HepG2 (cell line): ENCODE results near the gene SLC35F3. TPM values are rescaled to one million over a fixed set of nuclear protein-coding genes. Genes with fewer than 3 reads are reported as not detected.
A peak's percentile ranks its signal among the peaks of the same experiment; 100 is the strongest.

Experiments used
- ATAC-seq: fragments of 200-7000 bp; cut with Tn5 transposase; 3 replicates; pipeline ENCODE4 v1.9.1; 2020; ENCODE audit warnings: mild to moderate bottlenecking, moderate library complexity
- BruUV-seq: library from RNA; stranded (reverse); fragments of 400-500 nt; replicated peaks from 2 replicates; lab custom pipeline; 2021; lab: Mats Ljungman, UMichigan
- CTCF ChIA-PET: fragments of 300-600 bp; formaldehyde crosslinking; extraction: SDS; loops from one replicate; lab custom pipeline; 2021; ENCODE audit warnings: low total read pairs, inconsistent platforms, low intra/inter-chr PET ratio; lab: Yijun Ruan, JAX
- POLR2A ChIA-PET: fragments of 350-600 bp; sonication (Branson Sonifier 250); formaldehyde crosslinking; loops from one replicate; lab custom pipeline; 2020; ENCODE audit warnings: antibody characterized with exemption, inconsistent platforms; lab: Yijun Ruan, JAX
- DNase-seq: peaks from one replicate; pipeline ENCODE4 v3.0.0-alpha.2; 2015; ENCODE audit warnings: low spot score
- FAIRE-seq: peaks from 3 replicates; lab custom pipeline; 2011; peaks lifted over from hg19 to GRCh38; lab: Jason Lieb, UNC
- H2AFZ ChIP-seq: one replicate; pipeline ENCODE4 v1.6.1; 2011; ENCODE audit warnings: low read length, inconsistent platforms
- H3K27ac ChIP-seq: fragments of 300-600 bp; 3 replicates; pipeline ENCODE4 v1.8.0; 2011; ENCODE audit warnings: mixed run types, mild to moderate bottlenecking, mixed read lengths, low read length, inconsistent platforms; ENCODE audit not compliant: insufficient read depth; ENCODE audit errors: extremely low read length
- H3K27me3 ChIP-seq, 2 experiments: fragments of 200-600 bp in 1 of 2; 2 replicates in 1 of 2; 3 replicates in 1 of 2; pipeline versions ENCODE4 v1.6.0 to v1.8.0; 2011; ENCODE audit warnings: low read length in 2 of 2, mild to moderate bottlenecking in 2 of 2, moderate library complexity in 2 of 2, inconsistent platforms in 1 of 2; ENCODE audit not compliant: insufficient read depth in 2 of 2, control insufficient read depth in 1 of 2
- H3K36me3 ChIP-seq, 2 experiments: fragments of 200-600 bp in 1 of 2; replicated peaks in 1 of 2; 2 replicates in 1 of 2; 3 replicates in 1 of 2; pipeline versions ENCODE4 v1.5.1 to v1.8.0; 2011; ENCODE audit warnings: low read length in 2 of 2, inconsistent platforms in 1 of 2; ENCODE audit not compliant: insufficient read depth in 2 of 2, control insufficient read depth in 1 of 2
- H3K4me1 ChIP-seq: 2 replicates; pipeline ENCODE4 v1.5.1; 2012; ENCODE audit warnings: low read length, inconsistent platforms; ENCODE audit not compliant: insufficient read depth
- H3K4me2 ChIP-seq: 2 replicates; pipeline ENCODE4 v1.6.0; 2011; ENCODE audit warnings: low read depth, low read length, inconsistent platforms
- H3K4me3 ChIP-seq, 3 experiments: fragments of 200-600 bp in 1 of 3; sonication (generic), shearing (Covaris generic) in 1 of 3; replicated peaks in 1 of 3; 2 replicates each; pipeline ENCODE4 v1.5.1; 2011 to 2016; ENCODE audit warnings: low read length in 3 of 3, inconsistent platforms in 2 of 3, low read depth in 2 of 3, mild to moderate bottlenecking in 2 of 3, control low read depth in 1 of 3, mixed read lengths in 1 of 3; ENCODE audit not compliant: insufficient read depth in 1 of 3
- H3K79me2 ChIP-seq: one replicate; pipeline ENCODE4 v1.6.1; 2011; ENCODE audit warnings: low read length, inconsistent platforms; ENCODE audit not compliant: insufficient read depth
- H3K9ac ChIP-seq: 2 replicates; pipeline ENCODE4 v1.6.0; 2011; ENCODE audit warnings: mild to moderate bottlenecking, low read depth, low read length, inconsistent platforms; ENCODE audit not compliant: insufficient read depth
- H3K9me3 ChIP-seq: 2 replicates; pipeline ENCODE4 v1.5.1; 2012; ENCODE audit warnings: mild to moderate bottlenecking, low read length
- H4K20me1 ChIP-seq: 2 replicates; pipeline ENCODE4 v1.6.0; 2011; ENCODE audit warnings: inconsistent platforms, mild to moderate bottlenecking, low read length, moderate library complexity; ENCODE audit not compliant: insufficient read depth
- AKAP8 ChIP-seq: sonication (generic); formaldehyde crosslinking; IDR thresholded peaks from 2 replicates; pipeline ENCODE4 v1.5.1; 2020; ENCODE audit warnings: mild to moderate bottlenecking, missing genetic modification reagents
- ARNTL ChIP-seq: sonication (generic); formaldehyde crosslinking; IDR thresholded peaks from 2 replicates; pipeline ENCODE4 v1.4.0; 2020; ENCODE audit warnings: mild to moderate bottlenecking, missing genetic modification reagents
- GABPA ChIP-seq, 2 experiments: IDR thresholded peaks; 2 replicates each; pipeline ENCODE4 v1.6.1; 2011 to 2016; ENCODE audit warnings: low read depth in 2 of 2, low read length in 1 of 2, missing biosample characterization in 1 of 2, missing genetic modification characterization in 1 of 2
- MIER3 ChIP-seq: IDR thresholded peaks from 2 replicates; pipeline ENCODE4 v1.6.1; 2016; ENCODE audit warnings: missing compliant biosample characterization, borderline replicate concordance
- PAF1 ChIP-seq: IDR thresholded peaks from 2 replicates; pipeline ENCODE4 v1.6.1; 2016; ENCODE audit warnings: missing genetic modification reagents, missing compliant biosample characterization
- STAT5B ChIP-seq: sonication (generic); formaldehyde crosslinking; IDR thresholded peaks from 2 replicates; pipeline ENCODE4 v1.4.0; 2020; ENCODE audit warnings: missing genetic modification reagents
- ZBTB49 ChIP-seq: sonication (generic); formaldehyde crosslinking; IDR thresholded peaks from 2 replicates; pipeline ENCODE4 v1.4.0; 2020; ENCODE audit warnings: missing genetic modification reagents, borderline replicate concordance
- ZFAT ChIP-seq: sonication (generic); formaldehyde crosslinking; conservative IDR thresholded peaks from 2 replicates; pipeline ENCODE4 v1.8.1; 2023; ENCODE audit warnings: missing genetic modification reagents, inconsistent platforms
- ZNF550 ChIP-seq: sonication (generic); formaldehyde crosslinking; IDR thresholded peaks from 2 replicates; pipeline ENCODE4 v1.4.0; 2020; ENCODE audit warnings: mild to moderate bottlenecking, missing genetic modification reagents, borderline replicate concordance
- ZNF777 ChIP-seq: sonication (generic); formaldehyde crosslinking; IDR thresholded peaks from 2 replicates; pipeline ENCODE4 v1.4.0; 2020; ENCODE audit warnings: missing genetic modification reagents
- ZSCAN21 ChIP-seq: sonication (generic); formaldehyde crosslinking; IDR thresholded peaks from 2 replicates; pipeline ENCODE4 v1.8.0; 2022; ENCODE audit warnings: mild to moderate bottlenecking, missing genetic modification reagents, moderate library complexity, borderline replicate concordance
- WGBS: methylation state at CpG from one replicate; pipeline ENCODE4 v1.1.6; 2017; ENCODE audit warnings: low lambda C conversion rate; 5-methylcytosine and 5-hydroxymethylcytosine counted together
- in situ Hi-C: cut with HindIII; loops from 2 replicates; pipeline ENCODE4 v1.10.0; 2017; ENCODE audit warnings: low pct_unique_long_range_greater_than_20kb; ENCODE audit not compliant: extremely low pct_ligation_motif_present
- intact Hi-C: fragments of 100-400 bp; cut with micrococcal nuclease; formaldehyde crosslinking; loops from one replicate; pipeline ENCODE4 v1.10.0; 2022; ENCODE audit not compliant: unreplicated experiment
- polyA plus RNA-seq, 8 experiments: library from polyadenylated mRNA; depleted of rRNA in 3 of 8; stranded (reverse) in 7 of 8; unstranded in 1 of 8; fragments of >200 nt; fragmentation: Illumina TruSeq in 4 of 8; extraction: Trizol in 4 of 8; gene quantifications; 2 replicates each; pipeline versions ENCODE4 v1.2.1 to v1.2.3, GENCODE V29; 2011 to 2016; ENCODE audit warnings: low read depth in 4 of 8, missing spikeins in 1 of 8, mixed read lengths in 1 of 8; ENCODE audit not compliant: insufficient read depth in 1 of 8
- total RNA-seq, 5 experiments: library from RNA; depleted of rRNA; stranded (reverse); fragments of >200 nt; fragmentation: Illumina TruSeq; extraction: Trizol; gene quantifications; 2 replicates each; pipeline ENCODE4 v1.2.3, GENCODE V29; 2016; ENCODE audit warnings: low read depth in 1 of 5
- TF ChIP-seq, protein P1 (sequence below), 2 experiments: sonication (generic) in 1 of 2; formaldehyde crosslinking in 1 of 2; IDR thresholded peaks; 2 replicates each; pipeline versions ENCODE4 v1.4.0 to v1.6.1; 2018 to 2020; ENCODE audit warnings: missing genetic modification reagents in 2 of 2, borderline replicate concordance in 1 of 2, low read depth in 1 of 2, mild to moderate bottlenecking in 1 of 2, missing biosample characterization in 1 of 2
- TF ChIP-seq, protein P2 (sequence below): sonication (generic); formaldehyde crosslinking; IDR thresholded peaks from 2 replicates; pipeline ENCODE4 v1.5.1; 2020; ENCODE audit warnings: mild to moderate bottlenecking, missing genetic modification reagents, borderline replicate concordance
- TF ChIP-seq, protein P3 (sequence below): sonication (generic); formaldehyde crosslinking; IDR thresholded peaks from 2 replicates; pipeline ENCODE4 v1.4.0; 2020; ENCODE audit warnings: mild to moderate bottlenecking, missing genetic modification reagents
- TF ChIP-seq, protein P4 (sequence below): sonication (generic); formaldehyde crosslinking; IDR thresholded peaks from 2 replicates; pipeline ENCODE4 v1.4.0; 2020; ENCODE audit warnings: missing genetic modification reagents

Gene SLC35F3
- total and polyA plus RNA-seq, 2 of the 13 experiments (the other 11 are each of a cell fraction or from before 2014, with no cell fraction given), result not detected

DNA sequence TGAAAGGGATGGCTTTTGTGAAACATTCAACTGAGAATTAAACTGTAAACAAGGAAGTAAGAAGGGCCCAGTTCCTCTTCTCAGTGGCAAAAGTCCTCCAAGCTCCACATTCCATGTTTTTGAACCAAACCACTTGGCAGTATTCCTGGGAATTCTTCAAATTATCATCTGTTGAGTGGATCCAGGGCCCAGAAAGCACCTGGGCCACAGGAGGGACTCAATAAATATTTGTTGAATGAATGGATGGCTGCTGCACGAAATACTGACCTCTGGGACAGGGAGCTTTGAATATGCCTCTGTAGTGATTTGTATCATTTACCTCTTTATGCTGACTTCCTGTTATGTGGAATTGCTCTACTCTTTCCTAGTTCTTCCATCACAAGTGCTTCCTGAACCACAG lies 4.7 kb downstream of the SLC35F3 start:
- H3K27ac ChIP-seq, result no peak overlapping the region
- H3K4me2 ChIP-seq, result no peak overlapping the region
- H3K79me2 ChIP-seq, result no peaks in the 10 kb centered on the region
- DNase-seq (peak; percentile 8), ATAC-seq (no peak), FAIRE-seq (no peak)
- BruUV-seq, result no TSS peak
- no peak overlapping the region for H3K9ac ChIP-seq
- intact Hi-C loops, result no loop called here
- H3K4me1 ChIP-seq, result no peaks in the 10 kb centered on the region
- ChIA-PET CTCF (no interaction called here), POLR2A (no interaction called here)
- TF ChIP-seq, protein P1, sequence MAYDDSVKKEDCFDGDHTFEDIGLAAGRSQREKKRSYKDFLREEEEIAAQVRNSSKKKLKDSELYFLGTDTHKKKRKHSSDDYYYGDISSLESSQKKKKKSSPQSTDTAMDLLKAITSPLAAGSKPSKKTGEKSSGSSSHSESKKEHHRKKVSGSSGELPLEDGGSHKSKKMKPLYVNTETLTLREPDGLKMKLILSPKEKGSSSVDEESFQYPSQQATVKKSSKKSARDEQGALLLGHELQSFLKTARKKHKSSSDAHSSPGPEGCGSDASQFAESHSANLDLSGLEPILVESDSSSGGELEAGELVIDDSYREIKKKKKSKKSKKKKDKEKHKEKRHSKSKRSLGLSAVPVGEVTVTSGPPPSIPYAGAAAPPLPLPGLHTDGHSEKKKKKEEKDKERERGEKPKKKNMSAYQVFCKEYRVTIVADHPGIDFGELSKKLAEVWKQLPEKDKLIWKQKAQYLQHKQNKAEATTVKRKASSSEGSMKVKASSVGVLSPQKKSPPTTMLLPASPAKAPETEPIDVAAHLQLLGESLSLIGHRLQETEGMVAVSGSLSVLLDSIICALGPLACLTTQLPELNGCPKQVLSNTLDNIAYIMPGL (CRISPR knock-in tag; IDR thresholded peaks at IDR 0.05; ENCODE audit: borderline replicate concordance in 1 of 2, low read depth in 1 of 2), result no peak
- TF ChIP-seq, protein P2, sequence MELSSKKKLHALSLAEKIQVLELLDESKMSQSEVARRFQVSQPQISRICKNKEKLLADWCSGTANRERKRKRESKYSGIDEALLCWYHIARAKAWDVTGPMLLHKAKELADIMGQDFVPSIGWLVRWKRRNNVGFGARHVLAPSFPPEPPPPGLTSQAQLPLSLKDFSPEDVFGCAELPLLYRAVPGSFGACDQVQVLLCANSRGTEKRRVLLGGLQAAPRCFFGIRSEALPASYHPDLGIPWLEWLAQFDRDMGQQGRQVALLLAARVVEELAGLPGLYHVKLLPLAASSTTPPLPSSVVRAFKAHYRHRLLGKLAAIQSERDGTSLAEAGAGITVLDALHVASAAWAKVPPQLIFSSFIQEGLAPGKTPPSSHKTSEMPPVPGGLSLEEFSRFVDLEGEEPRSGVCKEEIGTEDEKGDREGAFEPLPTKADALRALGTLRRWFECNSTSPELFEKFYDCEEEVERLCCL, result no peak
- TF ChIP-seq, protein P3, sequence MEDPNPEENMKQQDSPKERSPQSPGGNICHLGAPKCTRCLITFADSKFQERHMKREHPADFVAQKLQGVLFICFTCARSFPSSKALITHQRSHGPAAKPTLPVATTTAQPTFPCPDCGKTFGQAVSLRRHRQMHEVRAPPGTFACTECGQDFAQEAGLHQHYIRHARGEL (CRISPR knock-in tag), result no peak
- TF ChIP-seq ARNTL (CRISPR knock-in tag) (no peak), ZNF777 (CRISPR knock-in tag) (no peak), ZNF550 (no peak), GABPA (IDR thresholded peaks at IDR 0.05; ENCODE audit: low read depth, low read length) (no peak), GABPA (CRISPR knock-in tag; IDR thresholded peaks at IDR 0.05; ENCODE audit: low read depth) (no peak), ZBTB49 (CRISPR knock-in tag) (no peak), PAF1 (CRISPR knock-in tag) (no peak), STAT5B (CRISPR knock-in tag) (no peak), MIER3 (CRISPR knock-in tag) (no peak), AKAP8 (CRISPR knock-in tag) (no peak), ZFAT (CRISPR knock-in tag) (no peak), ZSCAN21 (CRISPR knock-in tag) (no peak)
- TF ChIP-seq, protein P4, sequence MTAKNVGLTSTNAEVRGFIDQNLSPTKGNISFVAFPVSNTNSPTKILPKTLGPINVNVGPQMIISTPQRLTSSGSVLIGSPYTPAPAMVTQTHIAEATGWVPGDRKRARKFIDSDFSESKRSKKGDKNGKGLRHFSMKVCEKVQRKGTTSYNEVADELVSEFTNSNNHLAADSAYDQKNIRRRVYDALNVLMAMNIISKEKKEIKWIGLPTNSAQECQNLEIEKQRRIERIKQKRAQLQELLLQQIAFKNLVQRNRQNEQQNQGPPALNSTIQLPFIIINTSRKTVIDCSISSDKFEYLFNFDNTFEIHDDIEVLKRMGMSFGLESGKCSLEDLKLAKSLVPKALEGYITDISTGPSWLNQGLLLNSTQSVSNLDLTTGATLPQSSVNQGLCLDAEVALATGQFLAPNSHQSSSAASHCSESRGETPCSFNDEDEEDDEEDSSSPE, result no peak
- H3K9me3 ChIP-seq, result no peaks in the 10 kb centered on the region
- no peaks in the 10 kb centered on the region for H4K20me1 ChIP-seq
- H3K36me3 ChIP-seq, result no peaks in the 10 kb centered on the region
- 15% methylated on average over 1 of the region's 1 CpG for WGBS
- H3K4me3 ChIP-seq, result no peak overlapping the region
- H3K27me3 ChIP-seq, result peaks cover 0 to 6% of the 10 kb centered on the region in 2 experiments; a peak in 2 of 5 replicates
- in situ Hi-C loops, result no loop called here
- H2AFZ ChIP-seq, result no peak overlapping the region
